Activated CD4-positive, alpha-beta T cell treated with anti-CD3 and anti-CD28 coated beads for 24 hours (primary cell): Measurements from ENCODE around the gene OR6C76.

Source experiments
- DNase-seq, 2 donors: peaks; one replicate each; pipeline ENCODE4 v3.0.0-alpha.2; 2020; ENCODE audit warnings: low read depth in 2 of 2

The OR6C76 gene

GRCh38 chr12:55469291-55469690, 43.2 kb downstream of the OR6C76 start:
- DNase-seq: no peak

GRCh38 chr12:55470088-55470829, 44.2 kb downstream of the OR6C76 start, which contains the start of gene OR6C70:
Gene OR6C70 (minus strand): TSS chr12:55470138. CDS start chr12:55470138, 0 bp downstream.
- no peak for DNase-seq

- DNase-seq: no peak
Measured at GRCh38 chr12:55472264-55472663, 46.2 kb downstream of the OR6C76 start.
